HG03280 (cell line): ENCODE measurements around the gene GM2A.

Experiments
- ATAC-seq: cut with Tn5 transposase; IDR thresholded peaks from one replicate; pipeline ENCODE4 v1.9.1; 2021; ENCODE audit warnings: mild to moderate bottlenecking, moderate library complexity; ENCODE audit not compliant: unreplicated experiment

Gene GM2A

GRCh38 chr5:151252762-151253604 is at the start of gene GM2A:
Gene GM2A, plus strand, starts transcription at chr5:151253185. Its CDS starts 32 bp downstream, at chr5:151253217.
- ATAC-seq = peak; percentile 83

GRCh38 chr5:151204051-151204450 is 48.9 kb upstream of the GM2A start:
- ATAC-seq = no peak

GRCh38 chr5:151205411-151205810 is 47.6 kb upstream of the GM2A start:
- ATAC-seq = no peak

GRCh38 chr5:151208481-151208914 is 44.5 kb upstream of the GM2A start:
- ATAC-seq = no peak

- no peak for ATAC-seq
Measured at GRCh38 chr5:151212406-151212798, 40.6 kb upstream of the GM2A start.

- peak; percentile 83 for ATAC-seq
Measured at GRCh38 chr5:151213803-151214613, 39.0 kb upstream of the GM2A start.

GRCh38 chr5:151214614-151215545 is 38.1 kb upstream of the GM2A start:
- peak; percentile 52 for ATAC-seq

- ATAC-seq = no peak
Measured at GRCh38 chr5:151215546-151215880, 37.5 kb upstream of the GM2A start.

- ATAC-seq = no peak
Measured at GRCh38 chr5:151216781-151217180, 36.2 kb upstream of the GM2A start.

GRCh38 chr5:151218177-151218576 is 34.8 kb upstream of the GM2A start:
- ATAC-seq = no peak

GRCh38 chr5:151219138-151219537 is 33.8 kb upstream of the GM2A start:
- ATAC-seq = no peak

- ATAC-seq = no peak
Measured at GRCh38 chr5:151219789-151220188, 33.2 kb upstream of the GM2A start.

- ATAC-seq = no peak
Measured at GRCh38 chr5:151221574-151221973, 31.4 kb upstream of the GM2A start.

- no peak for ATAC-seq
Measured at GRCh38 chr5:151222054-151222789, 30.8 kb upstream of the GM2A start.

GRCh38 chr5:151222790-151223446 is 30.1 kb upstream of the GM2A start:
- peak; percentile 57 for ATAC-seq

- ATAC-seq = peak; percentile 72
Measured at GRCh38 chr5:151223447-151224264, 29.3 kb upstream of the GM2A start, which contains the start of gene CCDC69. Gene CCDC69, minus strand, starts transcription at chr5:151224092. Its CDS starts 122 bp downstream, at chr5:151223970.

- ATAC-seq = peak; percentile 39
Measured at GRCh38 chr5:151224372-151224771, 28.6 kb upstream of the GM2A start.

- ATAC-seq = no peak
Measured at GRCh38 chr5:151225071-151225470, 27.9 kb upstream of the GM2A start.

- no peak for ATAC-seq
Measured at GRCh38 chr5:151225475-151225874, 27.5 kb upstream of the GM2A start.
